ENCODE data around the gene SLC26A8.

DNA sequence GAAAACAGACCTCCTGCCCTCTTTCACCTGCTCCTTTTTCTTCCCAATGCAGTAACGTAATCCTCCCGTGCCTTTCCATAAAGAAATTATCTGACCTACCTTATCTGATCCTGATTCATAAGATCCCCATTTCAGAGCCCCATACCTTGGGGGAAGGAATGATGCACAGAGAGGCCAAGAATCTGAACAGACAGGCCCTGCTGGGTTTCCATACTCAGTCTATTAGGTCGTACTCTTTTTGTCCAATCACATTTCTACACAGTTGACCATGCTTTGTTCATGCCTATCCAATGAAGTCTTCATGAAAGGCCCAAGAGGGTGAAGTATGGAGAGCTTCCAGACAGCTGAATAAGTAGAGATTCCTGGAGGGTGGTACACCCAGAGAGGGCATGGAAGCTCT lies 128.9 kb downstream of the SLC26A8 start:
- TF ChIP-seq POLR2AphosphoS5 (IDR thresholded peaks at IDR 0.05; ENCODE audit: low read depth, low read length) = no peak
- TF ChIP-seq POLR2A (IDR thresholded peaks at IDR 0.05; ENCODE audit: low read depth, low read length) = no peak
- TF ChIP-seq TAF1 (IDR thresholded peaks at IDR 0.05; ENCODE audit: borderline replicate concordance, low read depth, low read length) = no peak
